Nucleus accumbens (tissue), 56 donors: ENCODE measurements around the gene JPH4.
A peak's percentile ranks its signal among the peaks of the same experiment; 100 is the strongest.
"Not testable (repeated sequence)": the region's sequence is repeated elsewhere in the genome, so short reads cannot be mapped to it uniquely, and the experiment has no call there.

Experiments
- DNase-seq, 56 donors: peaks; one replicate each; lab custom pipeline; 2025; lab: John Stamatoyannopoulos, UW

The JPH4 gene

GRCh38 chr14:23609411-23610089, 31.0 kb upstream of the JPH4 start:
- not testable (repeated sequence) for DNase-seq

GRCh38 chr14:23609001-23609400, 30.4 kb upstream of the JPH4 start:
- DNase-seq: no peak

DNA sequence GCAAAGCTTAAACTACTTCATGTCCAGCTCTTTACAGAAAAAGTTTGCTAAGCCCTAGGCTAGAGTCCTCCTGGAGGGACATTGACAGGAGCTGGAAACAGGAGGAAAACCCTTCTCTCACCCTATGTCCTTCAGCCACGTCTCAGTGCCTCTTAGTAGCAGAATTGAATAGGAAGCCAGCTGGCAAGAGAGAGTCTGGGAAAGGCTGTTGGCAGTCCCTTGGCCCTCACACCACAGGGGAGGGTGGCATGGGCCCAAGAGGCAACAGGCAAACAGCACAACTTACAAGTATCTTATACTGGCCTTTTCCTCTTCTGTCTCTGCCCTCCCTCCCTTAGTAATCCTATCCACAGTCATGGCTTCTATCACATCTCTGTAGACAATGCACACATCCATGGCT, 29.9 kb upstream of the JPH4 start:
- peak in 13 of 56 donors; percentile 1 to 38 (median 12) for DNase-seq

- no peak for DNase-seq
Observed at GRCh38 chr14:23605931-23606585, 27.5 kb upstream of the JPH4 start.

GRCh38 chr14:23604675-23605170, 26.1 kb upstream of the JPH4 start:
- no peak for DNase-seq

- DNase-seq: no peak
Observed at GRCh38 chr14:23604148-23604547, 25.6 kb upstream of the JPH4 start.

DNA sequence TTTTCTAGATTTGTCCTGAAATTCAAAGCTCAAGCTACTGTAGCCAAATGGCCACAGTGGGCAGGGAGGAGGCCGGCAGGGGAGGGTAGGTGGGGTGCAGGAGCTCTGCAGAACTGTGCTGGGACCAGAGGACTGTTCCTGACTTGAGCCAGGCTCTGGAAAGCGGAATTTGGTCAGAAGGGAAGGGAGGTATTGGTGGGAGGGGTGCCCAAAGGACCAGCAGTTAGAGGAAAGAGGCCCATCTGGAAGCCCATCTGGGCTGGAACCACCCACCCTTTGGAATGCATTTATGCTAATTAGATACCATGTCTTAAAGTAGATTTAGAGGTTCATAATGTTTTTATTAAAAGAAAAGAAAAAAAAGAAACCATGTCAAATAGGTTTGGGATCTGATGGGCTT, 24.5 kb upstream of the JPH4 start:
- no peak for DNase-seq

GRCh38 chr14:23602181-23603095, 23.8 kb upstream of the JPH4 start:
- no peak for DNase-seq

GRCh38 chr14:23601845-23602180, 23.2 kb upstream of the JPH4 start:
- DNase-seq: no peak

DNA sequence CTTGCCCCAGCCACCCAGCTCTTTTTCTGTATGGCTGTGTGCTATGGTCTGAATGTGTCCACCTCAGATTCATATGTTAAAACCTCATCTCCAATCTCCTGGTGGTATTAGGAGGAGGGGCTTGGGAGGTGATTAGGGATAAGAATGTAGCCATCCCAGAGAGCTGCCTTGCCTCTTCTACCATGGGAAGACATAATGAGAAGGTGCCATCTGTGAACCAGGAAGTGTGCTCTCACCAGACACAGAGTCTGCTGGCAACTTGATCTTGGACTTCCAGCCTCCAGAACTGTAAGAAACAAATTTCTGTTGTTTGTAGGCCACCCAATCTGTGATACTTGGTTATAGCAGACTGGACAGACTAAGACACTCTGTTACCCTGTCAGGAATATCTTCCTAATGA, 22.8 kb upstream of the JPH4 start:
- DNase-seq: no peak

- DNase-seq: no peak
Observed at GRCh38 chr14:23600806-23601205, 22.2 kb upstream of the JPH4 start.

GRCh38 chr14:23600322-23600707, 21.7 kb upstream of the JPH4 start:
- DNase-seq: no peak

DNA sequence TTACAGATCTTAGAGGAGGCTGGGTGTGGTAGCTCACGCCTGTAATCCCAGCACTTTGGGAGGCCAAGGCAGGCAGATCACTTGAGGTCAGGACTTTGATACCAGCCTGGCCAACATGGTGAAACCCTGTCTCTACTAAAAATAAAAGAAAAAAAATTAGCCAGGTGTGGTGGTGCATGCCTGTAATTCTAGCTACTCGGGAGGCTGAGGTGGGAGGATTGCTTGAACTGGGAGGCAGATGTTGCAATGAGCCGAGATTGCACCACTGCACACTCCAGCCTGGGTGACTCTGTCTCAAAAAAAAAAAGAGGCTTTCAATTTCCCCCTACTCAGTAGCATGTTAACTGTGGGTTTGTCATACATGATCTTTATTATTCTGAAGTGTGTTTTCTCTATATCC, 15.6 kb upstream of the JPH4 start:
- DNase-seq: not testable (repeated sequence)

GRCh38 chr14:23590198-23590597, 11.6 kb upstream of the JPH4 start:
- no peak for DNase-seq

GRCh38 chr14:23589606-23590005, 11.0 kb upstream of the JPH4 start:
- DNase-seq: no peak

DNA sequence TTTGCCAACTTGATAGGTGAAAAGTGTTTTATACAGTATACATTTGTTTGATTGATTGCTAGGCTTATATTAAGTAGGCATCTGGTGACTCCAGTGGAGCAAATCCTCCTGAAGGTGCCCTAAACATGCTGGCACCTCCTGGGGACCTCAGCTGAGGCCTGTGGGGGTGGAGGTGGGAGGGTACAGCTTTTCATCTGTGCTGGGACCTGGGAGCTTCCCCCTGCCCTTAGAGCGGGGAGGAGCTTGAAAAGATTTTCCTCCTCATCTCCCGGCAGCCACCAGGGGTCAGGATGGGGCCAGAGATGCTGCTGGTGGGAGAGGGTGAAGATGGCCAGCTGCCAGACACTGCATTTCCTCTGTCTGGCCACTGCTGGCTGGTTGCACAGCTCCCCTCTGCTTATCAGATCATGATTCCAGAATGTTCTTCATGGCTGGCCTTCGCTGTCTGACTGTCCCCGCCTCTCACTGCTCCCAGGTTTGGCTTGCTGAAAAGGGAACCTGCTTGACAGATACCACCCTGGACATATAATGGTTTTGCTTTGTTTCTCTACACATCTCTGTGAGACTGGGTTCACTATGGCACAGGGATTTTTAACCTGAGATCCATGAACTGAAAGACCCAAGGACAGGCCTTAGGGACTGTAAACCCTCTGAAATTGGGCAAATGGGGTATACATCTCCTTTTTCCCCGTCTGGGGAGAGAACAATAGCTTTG, 10.5 kb upstream of the JPH4 start:
- DNase-seq: peak in 51 of 56 donors; percentile 29 to 90 (median 73)

DNA sequence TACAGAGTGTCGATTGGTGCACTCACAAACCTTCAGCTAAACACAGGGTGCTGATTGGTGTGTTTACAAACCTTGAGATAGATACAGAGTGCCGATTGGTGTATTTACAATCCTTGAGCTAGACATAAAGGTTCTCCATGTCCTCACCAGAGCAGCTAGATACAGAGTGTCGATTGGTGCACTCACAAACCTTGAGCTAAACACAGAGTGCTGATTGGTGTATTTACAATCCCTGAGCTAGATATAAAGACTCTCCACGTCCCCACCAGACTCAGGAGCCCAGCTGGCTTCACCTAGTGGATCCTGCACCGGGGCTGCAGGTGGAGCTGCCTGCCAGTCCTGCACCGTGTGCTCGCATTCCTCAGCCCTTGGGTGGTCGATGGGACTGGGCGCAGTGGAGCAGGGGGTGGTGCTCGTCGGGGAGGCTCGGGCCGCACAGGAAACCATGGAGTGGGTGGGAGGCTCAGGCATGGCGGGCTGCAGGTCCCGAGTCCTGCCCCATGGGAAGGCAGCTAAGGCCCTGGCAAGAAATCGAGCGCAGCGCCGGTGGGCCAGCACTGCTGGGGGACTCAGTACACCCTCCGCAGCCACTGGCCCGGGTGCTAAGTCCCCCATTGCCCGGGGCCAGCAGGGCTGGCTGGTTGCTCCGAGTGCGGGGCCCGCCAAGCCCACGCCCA, 6.1 kb upstream of the JPH4 start:
- DNase-seq: not testable (repeated sequence)

GRCh38 chr14:23583761-23584526, 5.4 kb upstream of the JPH4 start:
- not testable (repeated sequence) for DNase-seq
